ENCODE measurements around the gene PLCD4. TPM values are rescaled to one million over a fixed set of nuclear protein-coding genes. Genes with fewer than 3 reads are reported as not detected.

PLCD4 gene
- total and polyA plus RNA-seq, 2 experiments from 2014 or later: 0.65 to 1.7 TPM

GRCh38 chr2:218564056-218564455, 43.6 kb upstream of the PLCD4 start:
- Histone ChIP-seq H3K9me3 (ENCODE audit: low read depth) (no peaks in the 10 kb centered on the region), H3K36me3 (replicated peaks; ENCODE audit: insufficient read depth, low read depth) (no peaks in the 10 kb centered on the region), H3K9me2 (replicated peaks; ENCODE audit: insufficient read depth) (no peaks in the 10 kb centered on the region), H3K27ac (no peak overlapping the region), H3K4me3 (no peak overlapping the region), H2AFZ (no peak overlapping the region), H3K4me1 (ENCODE audit: insufficient read depth) (no peaks in the 10 kb centered on the region), H3K27me3 (no peaks in the 10 kb centered on the region), H3K4me2 (no peak overlapping the region), H3K79me2 (peaks cover 61% of the 10 kb centered on the region), H4K20me1 (ENCODE audit: insufficient read depth, poor library complexity, severe bottlenecking) (no peaks in the 10 kb centered on the region)
- 100% methylated on average over 1 of the region's 1 CpG for WGBS (ENCODE audit: low lambda C conversion rate, missing lambda C conversion rate)
- TF ChIP-seq, protein P1, sequence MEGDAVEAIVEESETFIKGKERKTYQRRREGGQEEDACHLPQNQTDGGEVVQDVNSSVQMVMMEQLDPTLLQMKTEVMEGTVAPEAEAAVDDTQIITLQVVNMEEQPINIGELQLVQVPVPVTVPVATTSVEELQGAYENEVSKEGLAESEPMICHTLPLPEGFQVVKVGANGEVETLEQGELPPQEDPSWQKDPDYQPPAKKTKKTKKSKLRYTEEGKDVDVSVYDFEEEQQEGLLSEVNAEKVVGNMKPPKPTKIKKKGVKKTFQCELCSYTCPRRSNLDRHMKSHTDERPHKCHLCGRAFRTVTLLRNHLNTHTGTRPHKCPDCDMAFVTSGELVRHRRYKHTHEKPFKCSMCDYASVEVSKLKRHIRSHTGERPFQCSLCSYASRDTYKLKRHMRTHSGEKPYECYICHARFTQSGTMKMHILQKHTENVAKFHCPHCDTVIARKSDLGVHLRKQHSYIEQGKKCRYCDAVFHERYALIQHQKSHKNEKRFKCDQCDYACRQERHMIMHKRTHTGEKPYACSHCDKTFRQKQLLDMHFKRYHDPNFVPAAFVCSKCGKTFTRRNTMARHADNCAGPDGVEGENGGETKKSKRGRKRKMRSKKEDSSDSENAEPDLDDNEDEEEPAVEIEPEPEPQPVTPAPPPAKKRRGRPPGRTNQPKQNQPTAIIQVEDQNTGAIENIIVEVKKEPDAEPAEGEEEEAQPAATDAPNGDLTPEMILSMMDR (IDR thresholded peaks at IDR 0.05; ENCODE audit: poor library complexity): no peak
- TF ChIP-seq EZH2 (IDR thresholded peaks at IDR 0.05; ENCODE audit: borderline replicate concordance) (no peak), EZH2phosphoT487 (IDR thresholded peaks at IDR 0.05; ENCODE audit: low read depth, severe bottlenecking, unreplicated experiment) (no peak)
- no peak for DNase-seq (ENCODE audit: low spot score)

- Histone ChIP-seq H3K27ac (no peak overlapping the region), H3K9me2 (replicated peaks; ENCODE audit: insufficient read depth) (no peaks in the 10 kb centered on the region), H3K4me3 (no peak overlapping the region), H3K36me3 (replicated peaks; ENCODE audit: insufficient read depth, low read depth) (no peaks in the 10 kb centered on the region), H3K27me3 (no peaks in the 10 kb centered on the region), H3K9me3 (ENCODE audit: low read depth) (no peaks in the 10 kb centered on the region), H3K4me1 (ENCODE audit: insufficient read depth) (peaks cover 11% of the 10 kb centered on the region), H2AFZ (no peak overlapping the region), H3K79me2 (peaks cover 83% of the 10 kb centered on the region), H3K4me2 (peak overlapping the region; percentile 86), H4K20me1 (ENCODE audit: insufficient read depth, poor library complexity, severe bottlenecking) (peaks cover under 1% of the 10 kb centered on the region)
- no peak for DNase-seq (ENCODE audit: low spot score)
- TF ChIP-seq EZH2 (IDR thresholded peaks at IDR 0.05; ENCODE audit: borderline replicate concordance) (no peak), EZH2phosphoT487 (IDR thresholded peaks at IDR 0.05; ENCODE audit: low read depth, severe bottlenecking, unreplicated experiment) (no peak)
- TF ChIP-seq, protein P1 (IDR thresholded peaks at IDR 0.05; ENCODE audit: poor library complexity): no peak
- WGBS (ENCODE audit: low lambda C conversion rate, missing lambda C conversion rate): 100% methylated on average over 1 of the region's 1 CpG
Measured at GRCh38 chr2:218566296-218566695, 41.4 kb upstream of the PLCD4 start.

DNA sequence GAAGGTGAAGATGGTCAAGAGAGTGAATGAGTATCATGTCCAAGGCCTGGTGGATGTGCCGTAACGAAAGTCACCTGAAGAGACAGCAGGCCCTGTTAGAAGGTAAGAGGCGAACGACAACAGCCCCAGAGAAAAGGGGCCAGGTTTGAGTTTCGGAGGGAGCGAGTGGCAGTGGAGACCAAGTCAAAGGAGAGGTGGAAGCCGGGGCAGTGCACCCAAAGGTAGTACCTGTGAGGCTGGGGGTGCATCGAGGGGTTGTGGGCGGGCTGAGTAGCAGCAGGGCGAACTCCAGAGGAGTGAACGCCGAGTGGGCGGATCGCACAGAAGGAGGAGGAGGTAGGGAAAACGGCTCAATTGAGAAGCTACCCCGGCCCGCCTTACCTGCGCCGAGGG, 39.9 kb upstream of the PLCD4 start:
- H3K36me3 ChIP-seq (replicated peaks; ENCODE audit: insufficient read depth, low read depth): no peaks in the 10 kb centered on the region
- H3K4me3 ChIP-seq: peak overlapping the region; percentile 56
- H3K4me1 ChIP-seq (ENCODE audit: insufficient read depth): peaks cover 11% of the 10 kb centered on the region
- H3K9me2 ChIP-seq (replicated peaks; ENCODE audit: insufficient read depth): no peaks in the 10 kb centered on the region
- peak overlapping the region; percentile 93 for H3K27ac ChIP-seq
- 0% methylated on average over 19 of the region's 19 CpGs for WGBS (ENCODE audit: low lambda C conversion rate, missing lambda C conversion rate)
- H4K20me1 ChIP-seq (ENCODE audit: insufficient read depth, poor library complexity, severe bottlenecking): peaks cover 7% of the 10 kb centered on the region
- H3K9me3 ChIP-seq (ENCODE audit: low read depth): no peaks in the 10 kb centered on the region
- H3K27me3 ChIP-seq: no peaks in the 10 kb centered on the region
- H3K79me2 ChIP-seq: peaks cover 92% of the 10 kb centered on the region
- peak overlapping the region; percentile 86 for H3K4me2 ChIP-seq
- DNase-seq (ENCODE audit: low spot score): no peak
- peak overlapping the region; percentile 77 for H2AFZ ChIP-seq
- TF ChIP-seq, protein P1 (IDR thresholded peaks at IDR 0.05; ENCODE audit: poor library complexity): no peak
- TF ChIP-seq EZH2phosphoT487 (IDR thresholded peaks at IDR 0.05; ENCODE audit: low read depth, severe bottlenecking, unreplicated experiment): no peak
- no peak for TF ChIP-seq EZH2 (IDR thresholded peaks at IDR 0.05; ENCODE audit: borderline replicate concordance)
